Activated B cell treated with CpG ODN at 0.5 μM for 24 hours (primary cell): ENCODE measurements around the gene GNAZ. TPM values are rescaled to one million over a fixed set of nuclear protein-coding genes. Genes with fewer than 3 reads are reported as not detected.

Experiments
- ATAC-seq: fragments of 200-7000 bp; cut with Tn5 transposase; one replicate; pipeline ENCODE4 v1.10.0; 2021; ENCODE audit warnings: low read depth, mild to moderate bottlenecking, moderate library complexity
- CTCF ChIA-PET: fragments of 350-600 bp; sonication (Branson Sonifier 250); formaldehyde crosslinking; loops from one replicate; lab custom pipeline; 2021; ENCODE audit warnings: antibody characterized with exemption; lab: Charles Lee
- POLR2A ChIA-PET: fragments of 350-600 bp; sonication (Branson Sonifier 250); formaldehyde crosslinking; loops from one replicate; lab custom pipeline; 2021; ENCODE audit warnings: antibody characterized with exemption; lab: Charles Lee
- DNase-seq: peaks from one replicate; pipeline ENCODE4 v3.0.0; 2022
- H3K27ac Mint-ChIP-seq: one replicate; pipeline ENCODE4 v1.8.0; 2020; ENCODE audit warnings: mixed read lengths
- H3K27me3 Mint-ChIP-seq: one replicate; pipeline ENCODE4 v1.8.0; 2021; ENCODE audit warnings: mixed read lengths
- H3K36me3 Mint-ChIP-seq: one replicate; pipeline ENCODE4 v1.8.0; 2021; ENCODE audit warnings: low read depth, mixed read lengths
- H3K4me1 Mint-ChIP-seq: one replicate; pipeline ENCODE4 v1.8.0; 2021; ENCODE audit warnings: mixed read lengths
- H3K4me3 Mint-ChIP-seq: one replicate; pipeline ENCODE4 v1.8.0; 2020; ENCODE audit warnings: mild to moderate bottlenecking, mixed read lengths
- H3K9me3 Mint-ChIP-seq: one replicate; pipeline ENCODE4 v1.8.0; 2020; ENCODE audit warnings: mixed read lengths
- intact Hi-C: fragments of 100-400 bp; cut with micrococcal nuclease; formaldehyde crosslinking; loops from one replicate; pipeline ENCODE4 v1.15.1; 2024
- total RNA-seq: library from RNA; stranded (reverse); gene quantifications from 2 replicates; pipeline ENCODE4 v1.2.3, GENCODE V29; 2022
- TF ChIP-seq, protein P1 (sequence below): fragments of 200-600 bp; IDR thresholded peaks from one replicate; pipeline ENCODE4 v1.8.0; 2022; ENCODE audit warnings: antibody characterized with exemption, mild to moderate bottlenecking

The GNAZ gene
- total RNA-seq, 1 donor from 2014 or later = 12.2 TPM

DNA sequence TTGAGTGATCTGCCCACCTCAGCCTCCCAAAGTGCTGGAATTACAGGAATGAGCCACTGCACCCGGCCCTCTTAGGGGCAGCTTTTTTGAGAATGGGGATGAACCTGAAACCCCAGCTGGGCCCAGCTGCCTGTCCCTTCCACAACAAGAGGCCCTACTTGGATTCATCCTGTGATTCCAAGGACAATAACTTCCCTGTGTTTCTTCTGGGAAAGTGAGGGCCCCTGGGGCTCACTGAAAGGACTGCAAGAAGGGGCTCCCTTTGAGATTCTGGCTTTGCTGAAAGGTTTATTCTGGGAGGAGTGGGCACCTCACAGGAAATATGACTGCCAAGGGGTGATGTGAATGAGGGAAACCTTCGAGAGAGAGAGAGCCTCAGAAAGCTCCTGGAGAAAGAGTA is 12.3 kb upstream of the GNAZ start:
- CTCF ChIA-PET = no interaction called here
- H3K4me1 Mint-ChIP-seq = peaks cover 31% of the 10 kb centered on the region

DNA sequence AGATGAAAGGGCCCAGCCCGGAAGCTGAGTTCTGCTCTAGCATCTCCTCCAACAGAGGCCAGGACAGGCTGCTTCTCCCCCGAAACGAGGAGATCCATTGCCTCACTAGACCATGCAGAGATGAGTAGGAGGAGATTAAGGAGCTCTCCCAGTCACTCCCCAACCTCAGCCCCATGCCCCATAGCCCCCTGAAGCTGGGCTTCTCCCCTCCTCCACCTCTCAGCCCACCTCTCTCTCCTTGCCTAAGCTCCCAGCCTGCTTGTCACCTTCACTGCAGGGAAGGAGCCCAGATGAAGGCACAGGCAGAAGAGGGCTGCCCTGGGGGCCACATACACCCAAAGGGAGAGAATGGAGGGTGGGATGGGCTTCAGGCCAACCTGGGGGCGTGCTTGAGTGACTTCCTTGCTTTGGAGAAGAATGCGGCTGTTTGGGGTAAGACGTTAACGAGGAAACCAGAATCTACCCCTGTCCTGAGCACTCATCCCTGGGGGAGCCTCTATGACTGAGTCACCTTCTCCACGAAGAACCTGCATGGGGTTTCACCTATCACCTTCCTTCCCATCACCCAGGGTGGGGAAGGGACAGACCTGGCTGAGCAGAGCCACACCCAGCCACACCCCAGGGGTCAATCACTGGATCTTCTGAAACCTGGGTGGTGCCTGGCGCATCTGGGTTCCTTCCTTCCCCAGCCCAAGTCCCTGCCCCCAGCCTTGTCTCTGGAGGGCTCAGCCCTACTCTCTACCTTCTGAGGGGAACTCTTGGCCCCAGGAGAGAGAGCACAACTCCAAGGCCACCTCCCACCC is 11.6 kb upstream of the GNAZ start:
- ChIA-PET CTCF (no interaction called here), POLR2A (interaction anchor here (0.6 kb wide), 1 partner anchor 104 kb away, joined by 3 read pairs; no protein-coding TSS in a partner anchor)
- Mint-ChIP-seq H3K4me3 (no peak overlapping the region), H3K27ac (no peak overlapping the region), H3K4me1 (peaks cover 29% of the 10 kb centered on the region), H3K36me3 (no peaks in the 10 kb centered on the region), H3K27me3 (peaks cover 2% of the 10 kb centered on the region), H3K9me3 (peaks cover 5% of the 10 kb centered on the region)
- intact Hi-C loops = no loop called here
- TF ChIP-seq, protein P1, sequence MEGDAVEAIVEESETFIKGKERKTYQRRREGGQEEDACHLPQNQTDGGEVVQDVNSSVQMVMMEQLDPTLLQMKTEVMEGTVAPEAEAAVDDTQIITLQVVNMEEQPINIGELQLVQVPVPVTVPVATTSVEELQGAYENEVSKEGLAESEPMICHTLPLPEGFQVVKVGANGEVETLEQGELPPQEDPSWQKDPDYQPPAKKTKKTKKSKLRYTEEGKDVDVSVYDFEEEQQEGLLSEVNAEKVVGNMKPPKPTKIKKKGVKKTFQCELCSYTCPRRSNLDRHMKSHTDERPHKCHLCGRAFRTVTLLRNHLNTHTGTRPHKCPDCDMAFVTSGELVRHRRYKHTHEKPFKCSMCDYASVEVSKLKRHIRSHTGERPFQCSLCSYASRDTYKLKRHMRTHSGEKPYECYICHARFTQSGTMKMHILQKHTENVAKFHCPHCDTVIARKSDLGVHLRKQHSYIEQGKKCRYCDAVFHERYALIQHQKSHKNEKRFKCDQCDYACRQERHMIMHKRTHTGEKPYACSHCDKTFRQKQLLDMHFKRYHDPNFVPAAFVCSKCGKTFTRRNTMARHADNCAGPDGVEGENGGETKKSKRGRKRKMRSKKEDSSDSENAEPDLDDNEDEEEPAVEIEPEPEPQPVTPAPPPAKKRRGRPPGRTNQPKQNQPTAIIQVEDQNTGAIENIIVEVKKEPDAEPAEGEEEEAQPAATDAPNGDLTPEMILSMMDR = no peak
- peak; percentile 12 for DNase-seq
- ATAC-seq = peak; percentile 11

More for the DNA sequence above, 12.3 kb upstream of the GNAZ start:
- H3K4me3 Mint-ChIP-seq = no peak overlapping the region
- H3K9me3 Mint-ChIP-seq = peaks cover 5% of the 10 kb centered on the region
- no peak for DNase-seq
- no peak for ATAC-seq
- POLR2A ChIA-PET = interaction anchor here (0.6 kb wide), 1 partner anchor 103 kb away, joined by 3 read pairs; no protein-coding TSS in a partner anchor
- intact Hi-C loops = no loop called here
- peaks cover 2% of the 10 kb centered on the region for H3K27me3 Mint-ChIP-seq
- no peak overlapping the region for H3K27ac Mint-ChIP-seq
- H3K36me3 Mint-ChIP-seq = no peaks in the 10 kb centered on the region
- TF ChIP-seq, protein P1 = no peak

DNA sequence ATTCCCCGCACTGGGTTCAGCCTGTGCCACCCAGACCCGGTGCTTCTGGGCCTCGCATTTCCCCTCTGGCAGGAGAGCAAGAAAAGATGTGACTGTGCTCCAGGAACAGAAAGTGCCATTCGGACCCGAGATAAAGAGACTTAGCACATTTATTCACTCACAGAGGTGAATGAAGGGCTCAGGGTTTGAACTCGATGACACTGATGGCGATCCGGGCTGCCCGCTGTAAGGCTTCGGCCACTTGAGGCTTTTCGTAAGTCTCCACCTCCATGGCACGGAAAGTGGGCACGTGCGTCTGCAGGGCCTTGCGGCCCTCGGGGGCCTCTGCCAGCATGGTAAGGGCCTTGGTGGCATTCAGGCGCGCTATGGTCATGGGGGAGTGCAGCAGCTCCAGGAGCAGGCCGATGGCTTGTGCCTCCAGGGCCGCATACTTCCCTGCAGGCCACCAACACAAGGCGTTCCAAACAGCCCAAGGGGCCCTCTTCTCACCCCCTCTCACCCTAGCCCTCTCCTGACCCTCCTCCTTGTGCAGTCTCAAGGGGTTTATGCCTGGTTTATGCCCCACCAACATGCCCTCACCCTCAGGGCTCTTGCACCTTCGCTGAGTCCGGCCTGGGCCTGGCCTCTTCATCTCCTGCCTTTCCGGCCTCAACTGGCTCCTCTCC is 10.9 kb upstream of the GNAZ start:
- DNase-seq = peak; percentile 9
- Mint-ChIP-seq H3K27ac (no peak overlapping the region), H3K4me3 (no peak overlapping the region), H3K9me3 (peaks cover 5% of the 10 kb centered on the region), H3K4me1 (peaks cover 23% of the 10 kb centered on the region), H3K36me3 (no peaks in the 10 kb centered on the region), H3K27me3 (peaks cover 2% of the 10 kb centered on the region)
- TF ChIP-seq, protein P1 = no peak
- intact Hi-C loops = no loop called here
- CTCF ChIA-PET = no interaction called here
- no peak for ATAC-seq
- POLR2A ChIA-PET = no interaction called here

DNA sequence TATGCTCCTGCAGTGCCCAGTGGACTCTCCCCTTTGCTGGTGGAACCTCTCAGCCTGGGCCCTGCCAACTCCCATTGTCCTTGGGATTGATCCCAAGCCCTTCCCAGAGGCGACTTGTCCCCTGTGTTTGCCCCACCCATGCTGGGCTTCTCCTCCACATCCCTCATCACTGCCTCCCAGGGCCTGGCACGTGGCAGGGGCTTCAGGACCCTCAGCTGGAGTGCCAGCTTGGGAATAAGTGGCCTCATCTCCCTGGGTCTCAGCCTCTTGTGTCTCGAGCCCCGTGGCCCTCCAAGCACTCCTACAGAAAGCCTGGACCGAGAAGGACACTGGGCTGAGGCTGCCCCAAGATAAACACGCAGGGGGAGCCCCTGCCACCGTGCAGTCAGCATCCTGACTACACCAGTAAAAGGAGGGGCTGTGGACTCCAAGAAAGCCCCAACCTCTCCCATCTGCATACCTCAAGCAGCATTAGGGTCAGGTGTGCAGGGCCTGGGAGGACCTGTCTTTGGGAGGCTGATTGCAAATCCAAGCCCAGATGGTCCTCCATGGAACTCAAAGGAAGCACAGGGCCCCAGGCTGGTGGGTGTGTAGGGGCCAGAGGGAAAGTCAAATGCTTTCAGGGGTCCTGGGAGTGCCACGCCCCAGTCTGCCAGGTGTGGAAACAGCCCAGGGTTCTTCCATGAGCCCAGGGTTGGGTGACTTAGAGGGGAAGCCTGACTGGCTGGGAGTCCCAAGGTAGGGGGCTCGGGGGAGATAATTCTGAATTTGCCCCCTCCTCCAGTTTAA is 9.5 kb upstream of the GNAZ start:
- ATAC-seq (no peak), DNase-seq (peak; percentile 14)
- Mint-ChIP-seq H3K9me3 (peaks cover 5% of the 10 kb centered on the region), H3K4me1 (peaks cover 11% of the 10 kb centered on the region), H3K27ac (no peak overlapping the region), H3K27me3 (peaks cover 2% of the 10 kb centered on the region), H3K36me3 (no peaks in the 10 kb centered on the region), H3K4me3 (no peak overlapping the region)
- intact Hi-C loops = no loop called here
- ChIA-PET CTCF (no interaction called here), POLR2A (no interaction called here)
- TF ChIP-seq, protein P1 = no peak
